ENCODE data around the gene SLC1A1.

- TF ChIP-seq, protein P1, sequence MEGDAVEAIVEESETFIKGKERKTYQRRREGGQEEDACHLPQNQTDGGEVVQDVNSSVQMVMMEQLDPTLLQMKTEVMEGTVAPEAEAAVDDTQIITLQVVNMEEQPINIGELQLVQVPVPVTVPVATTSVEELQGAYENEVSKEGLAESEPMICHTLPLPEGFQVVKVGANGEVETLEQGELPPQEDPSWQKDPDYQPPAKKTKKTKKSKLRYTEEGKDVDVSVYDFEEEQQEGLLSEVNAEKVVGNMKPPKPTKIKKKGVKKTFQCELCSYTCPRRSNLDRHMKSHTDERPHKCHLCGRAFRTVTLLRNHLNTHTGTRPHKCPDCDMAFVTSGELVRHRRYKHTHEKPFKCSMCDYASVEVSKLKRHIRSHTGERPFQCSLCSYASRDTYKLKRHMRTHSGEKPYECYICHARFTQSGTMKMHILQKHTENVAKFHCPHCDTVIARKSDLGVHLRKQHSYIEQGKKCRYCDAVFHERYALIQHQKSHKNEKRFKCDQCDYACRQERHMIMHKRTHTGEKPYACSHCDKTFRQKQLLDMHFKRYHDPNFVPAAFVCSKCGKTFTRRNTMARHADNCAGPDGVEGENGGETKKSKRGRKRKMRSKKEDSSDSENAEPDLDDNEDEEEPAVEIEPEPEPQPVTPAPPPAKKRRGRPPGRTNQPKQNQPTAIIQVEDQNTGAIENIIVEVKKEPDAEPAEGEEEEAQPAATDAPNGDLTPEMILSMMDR (IDR thresholded peaks at IDR 0.05) = no peak
- no peak for TF ChIP-seq POLR2A (IDR thresholded peaks at IDR 0.05)
These were observed 697 bp downstream of the SLC1A1 start for GRCh38 chr9:4490705-4491625.
